C4-2B (cell line): Measurements from ENCODE around the gene GSK3A.

Source experiments
- CTCF ChIP-seq: fragments of 450-650 bp; conservative IDR thresholded peaks from 2 replicates; pipeline ENCODE4 v1.5.1; 2017; ENCODE audit warnings: mild to moderate bottlenecking
- ZFX ChIP-seq: fragments of 450-650 bp; IDR thresholded peaks from 2 replicates; pipeline ENCODE4 v1.6.1; 2017

- TF ChIP-seq CTCF (no peak), ZFX (no peak)
Observed at GRCh38 chr19:42214810-42215485, 27.5 kb downstream of the GSK3A start.
